GM19372 (cell line): ENCODE measurements around the gene STARD9.
"Not testable (repeated sequence)": the region's sequence is repeated elsewhere in the genome, so short reads cannot be mapped to it uniquely, and the experiment has no call there.

ENCODE experiments used
- ATAC-seq: cut with Tn5 transposase; IDR thresholded peaks from one replicate; pipeline ENCODE4 v1.9.1; 2021; ENCODE audit warnings: mild to moderate bottlenecking, low read depth, moderate library complexity; ENCODE audit not compliant: unreplicated experiment

The STARD9 gene

GRCh38 chr15:42575188-42576039, at the start of gene STARD9:
STARD9 (plus strand) TSS chr15:42575606; CDS start chr15:42575716, 110 bp downstream.
- ATAC-seq: peak; percentile 86

GRCh38 chr15:42528970-42529369, 46.4 kb upstream of the STARD9 start:
- ATAC-seq: no peak

- ATAC-seq: no peak
These were observed 42.2 kb upstream of the STARD9 start for GRCh38 chr15:42533246-42533645.

GRCh38 chr15:42544853-42545629, 30.4 kb upstream of the STARD9 start:
- no peak for ATAC-seq

GRCh38 chr15:42547918-42548248, 27.5 kb upstream of the STARD9 start:
- peak; percentile 7 for ATAC-seq

GRCh38 chr15:42548249-42549031, 27.0 kb upstream of the STARD9 start, which contains the start of the genes HAUS2 and LRRC57:
HAUS2 (plus strand) TSS chr15:42548838; CDS start chr15:42548873, 35 bp downstream.
LRRC57 (minus strand) TSS chr15:42548793; CDS start chr15:42548434, 359 bp downstream.
- ATAC-seq: peak; percentile 75

GRCh38 chr15:42549032-42549491, 26.3 kb upstream of the STARD9 start:
- ATAC-seq: peak; percentile 31

GRCh38 chr15:42549741-42550392, 25.5 kb upstream of the STARD9 start:
- ATAC-seq: no peak

- ATAC-seq: no peak
These were observed 21.9 kb upstream of the STARD9 start for GRCh38 chr15:42553554-42553953.

GRCh38 chr15:42556550-42557207, 18.7 kb upstream of the STARD9 start:
- ATAC-seq: not testable (repeated sequence)

GRCh38 chr15:42558739-42559138, 16.7 kb upstream of the STARD9 start:
- no peak for ATAC-seq

GRCh38 chr15:42576040-42576594, 711 bp downstream of the STARD9 start:
- no peak for ATAC-seq

- no peak for ATAC-seq
These were observed 1.4 kb downstream of the STARD9 start for GRCh38 chr15:42576776-42577175.

- no peak for ATAC-seq
These were observed 2.2 kb downstream of the STARD9 start for GRCh38 chr15:42577514-42578031.

- no peak for ATAC-seq
These were observed 3.7 kb downstream of the STARD9 start for GRCh38 chr15:42578984-42579537.

- ATAC-seq: no peak
These were observed 5.9 kb downstream of the STARD9 start for GRCh38 chr15:42581272-42581730.

- ATAC-seq: no peak
These were observed 7.4 kb downstream of the STARD9 start for GRCh38 chr15:42582569-42583375.
